HEK293 (cell line): Measurements from ENCODE around the gene ARL3.

Source experiments
- CTCF ChIA-PET: fragments of 350-600 bp; formaldehyde crosslinking; extraction: SDS; loops from one replicate; lab custom pipeline; 2021; ENCODE audit warnings: antibody characterized with exemption; lab: Yijun Ruan, JAX
- POLR2A ChIA-PET: fragments of 300-600 bp; formaldehyde crosslinking; extraction: SDS; loops from one replicate; lab custom pipeline; 2020; ENCODE audit warnings: antibody characterized with exemption, inconsistent platforms; lab: Yijun Ruan, JAX
- H3K27ac ChIP-seq: fragments of 200-500 bp; sonication (Bioruptor generic); 2 replicates; pipeline ENCODE4 v1.5.1; 2014; ENCODE audit warnings: low read depth, low read length, control low read depth, inconsistent platforms; ENCODE audit errors: extremely low read depth
- H3K36me3 ChIP-seq, 2 experiments: fragments of 200-500 bp in 1 of 2; sonication (Bioruptor generic) in 1 of 2; 1 replicate in 1 of 2; 2 replicates in 1 of 2; pipeline ENCODE4 v1.5.1; 2014 to 2017; ENCODE audit warnings: inconsistent platforms in 2 of 2, low read length in 2 of 2; ENCODE audit not compliant: control insufficient read depth in 2 of 2, insufficient read depth in 1 of 2
- H3K4me1 ChIP-seq: fragments of 200-500 bp; sonication (Bioruptor generic); 2 replicates; pipeline ENCODE4 v1.5.1; 2014; ENCODE audit warnings: mild to moderate bottlenecking, low read length, inconsistent platforms; ENCODE audit not compliant: control insufficient read depth, insufficient read depth
- H3K4me3 ChIP-seq: 2 replicates; pipeline ENCODE4 v1.5.1; 2011; ENCODE audit warnings: low read depth, mild to moderate bottlenecking, control low read depth, low read length, moderate library complexity
- H3K9me3 ChIP-seq: fragments of 200-500 bp; sonication (Bioruptor generic); 2 replicates; pipeline ENCODE4 v1.5.1; 2014; ENCODE audit warnings: low read depth, low read length, inconsistent platforms; ENCODE audit not compliant: control insufficient read depth, insufficient read depth
- BCL11B ChIP-seq: fragments of 450-650 bp; formaldehyde crosslinking; IDR thresholded peaks from 2 replicates; pipeline ENCODE4 v1.5.1; 2016; ENCODE audit warnings: low read depth, missing biosample characterization, missing genetic modification characterization
- EGR2 ChIP-seq: fragments of 450-650 bp; formaldehyde crosslinking; IDR thresholded peaks from 2 replicates; pipeline ENCODE4 v1.5.1; 2016; ENCODE audit warnings: low read depth, missing biosample characterization, missing genetic modification characterization
- GLIS1 ChIP-seq: fragments of 450-650 bp; formaldehyde crosslinking; IDR thresholded peaks from 2 replicates; pipeline ENCODE4 v1.5.1; 2016; ENCODE audit warnings: missing biosample characterization, missing genetic modification characterization
- HOXC10 ChIP-seq: sonication (generic); formaldehyde crosslinking; IDR thresholded peaks from 2 replicates; pipeline ENCODE4 v1.8.1; 2023; ENCODE audit warnings: mild to moderate bottlenecking, missing genetic modification reagents
- IKZF3 ChIP-seq: fragments of 450-650 bp; IDR thresholded peaks from 2 replicates; pipeline ENCODE4 v1.5.0; 2018; ENCODE audit warnings: missing biosample characterization, mild to moderate bottlenecking, missing genetic modification characterization, moderate library complexity
- KLF16 ChIP-seq: fragments of 450-650 bp; formaldehyde crosslinking; IDR thresholded peaks from 2 replicates; pipeline ENCODE4 v1.5.1; 2017; ENCODE audit warnings: missing biosample characterization, missing genetic modification characterization
- KLF17 ChIP-seq: fragments of 450-650 bp; formaldehyde crosslinking; IDR thresholded peaks from 2 replicates; pipeline ENCODE4 v1.5.1; 2016; ENCODE audit warnings: missing biosample characterization, missing genetic modification characterization
- KLF9 ChIP-seq: fragments of 450-650 bp; formaldehyde crosslinking; IDR thresholded peaks from 2 replicates; pipeline ENCODE4 v1.5.1; 2016; ENCODE audit warnings: missing biosample characterization, missing genetic modification characterization, low read depth
- PRDM10 ChIP-seq: fragments of 450-650 bp; formaldehyde crosslinking; IDR thresholded peaks from 2 replicates; pipeline ENCODE4 v1.5.1; 2016; ENCODE audit warnings: missing biosample characterization, missing genetic modification characterization
- SCRT1 ChIP-seq: fragments of 450-650 bp; formaldehyde crosslinking; IDR thresholded peaks from 2 replicates; pipeline ENCODE4 v1.5.1; 2016; ENCODE audit warnings: missing biosample characterization, missing genetic modification characterization, borderline replicate concordance
- SCRT2 ChIP-seq: fragments of 450-650 bp; formaldehyde crosslinking; IDR thresholded peaks from 2 replicates; pipeline ENCODE4 v1.5.1; 2016; ENCODE audit warnings: missing biosample characterization, missing genetic modification characterization
- ZBTB8A ChIP-seq: fragments of 450-650 bp; formaldehyde crosslinking; IDR thresholded peaks from 2 replicates; pipeline ENCODE4 v1.5.1; 2016; ENCODE audit warnings: missing biosample characterization, missing genetic modification characterization
- ZIC2 ChIP-seq: fragments of 450-650 bp; formaldehyde crosslinking; IDR thresholded peaks from 2 replicates; pipeline ENCODE4 v1.5.1; 2016; ENCODE audit warnings: missing biosample characterization, missing genetic modification characterization
- ZNF184 ChIP-seq: fragments of 450-650 bp; IDR thresholded peaks from 2 replicates; pipeline ENCODE4 v1.5.1; 2018; ENCODE audit warnings: missing biosample characterization, mild to moderate bottlenecking, missing genetic modification characterization
- ZNF202 ChIP-seq: fragments of 450-650 bp; formaldehyde crosslinking; IDR thresholded peaks from 2 replicates; pipeline ENCODE4 v1.5.1; 2016; ENCODE audit warnings: missing biosample characterization, missing genetic modification characterization, borderline replicate concordance
- ZNF341 ChIP-seq: fragments of 450-650 bp; formaldehyde crosslinking; IDR thresholded peaks from 2 replicates; pipeline ENCODE4; 2016; ENCODE audit warnings: low read depth, missing biosample characterization, missing genetic modification characterization
- ZNF366 ChIP-seq: fragments of 450-650 bp; formaldehyde crosslinking; conservative IDR thresholded peaks from 2 replicates; pipeline ENCODE4 v1.5.1; 2016; ENCODE audit warnings: missing biosample characterization, missing genetic modification characterization
- ZNF596 ChIP-seq: fragments of 450-650 bp; IDR thresholded peaks from 2 replicates; pipeline ENCODE4 v1.5.0; 2018; ENCODE audit warnings: missing biosample characterization, mild to moderate bottlenecking, missing genetic modification characterization, moderate library complexity
- ZNF626 ChIP-seq: fragments of 450-650 bp; sonication (Bioruptor Pico); formaldehyde crosslinking; IDR thresholded peaks from 2 replicates; pipeline ENCODE4 v1.5.1; 2018; ENCODE audit warnings: missing biosample characterization, missing genetic modification characterization, inconsistent platforms
- TF ChIP-seq, protein P1 (sequence below): fragments of 450-650 bp; formaldehyde crosslinking; conservative IDR thresholded peaks from 2 replicates; pipeline ENCODE4 v1.5.1; 2016; ENCODE audit warnings: low read depth, missing biosample characterization, missing genetic modification characterization
- TF ChIP-seq, protein P2 (sequence below): fragments of 450-650 bp; formaldehyde crosslinking; IDR thresholded peaks from 2 replicates; pipeline ENCODE4 v1.5.1; 2017; ENCODE audit warnings: missing biosample characterization, missing genetic modification characterization

Gene ARL3

DNA sequence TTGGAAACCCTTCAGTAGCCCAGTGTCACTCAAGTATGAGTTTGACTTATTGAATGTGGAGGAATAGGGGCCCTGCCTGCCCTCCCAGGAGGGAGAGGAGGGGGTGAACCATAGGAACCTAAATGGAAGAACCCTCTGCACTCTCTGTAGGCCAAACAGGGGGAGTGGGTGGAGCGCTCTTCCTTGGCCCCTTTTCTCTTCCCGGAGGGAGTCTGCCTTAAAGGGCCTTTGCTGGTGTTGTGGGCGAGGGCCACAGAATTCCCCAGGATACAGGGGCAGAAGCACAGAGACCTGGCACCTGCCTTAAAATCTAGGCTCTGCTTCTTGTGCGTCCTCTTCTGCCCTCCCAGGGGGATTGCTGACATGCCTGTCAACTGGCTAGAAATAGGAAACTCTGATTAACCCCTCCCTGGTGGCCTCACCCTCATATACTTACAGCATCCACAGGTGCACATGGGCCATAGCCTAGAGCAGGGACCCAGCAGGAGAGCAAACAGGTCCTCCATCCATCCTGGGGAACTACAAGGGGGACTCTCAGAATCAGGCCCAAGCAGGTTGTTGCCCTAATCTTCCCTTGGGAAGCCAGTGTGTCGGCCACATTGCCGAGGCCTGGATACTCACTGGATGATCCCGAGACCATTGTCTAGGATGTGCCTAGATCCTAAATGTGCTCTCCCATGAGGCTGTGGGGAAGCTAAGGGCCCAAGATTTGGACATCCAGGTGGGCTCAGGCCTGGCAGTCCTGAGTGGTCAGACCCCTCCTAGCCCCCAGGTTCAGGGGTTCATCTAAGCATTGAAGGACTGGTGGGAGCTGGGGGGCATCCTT lies 66.5 kb downstream of the ARL3 start:
- ChIA-PET POLR2A (no interaction called here), CTCF (interaction anchor here (0.6 kb wide), 1 partner anchor 60 kb away, joined by 3 read pairs; no protein-coding TSS in a partner anchor)
- H3K36me3 ChIP-seq, result peaks cover 3 to 34% of the 10 kb centered on the region in 2 experiments; a peak in 2 of 3 replicates
- H3K9me3 ChIP-seq, result no peaks in the 10 kb centered on the region
- H3K27ac ChIP-seq, result peak overlapping the region; percentile 16; the same call in 1 of the 2 replicates
- H3K4me1 ChIP-seq, result peaks cover 15% of the 10 kb centered on the region
- TF ChIP-seq SCRT2 (tag by site-specific recombination) (peak; percentile 83), IKZF3 (tag by site-specific recombination) (peak; percentile 51; the same call in 1 of the 2 replicates), ZNF341 (peak; percentile 86), GLIS1 (tag by site-specific recombination) (peak; percentile 93), ZNF202 (tag by site-specific recombination) (no peak), KLF17 (tag by site-specific recombination) (0 out of 2 replicates have a peak, but pooled peaks have one; percentile 4), HOXC10 (CRISPR knock-in tag) (no peak), KLF16 (no peak), PRDM10 (tag by site-specific recombination) (0 out of 2 replicates have a peak, but pooled peaks have one; percentile 24), ZNF596 (tag by site-specific recombination) (0 out of 2 replicates have a peak, but pooled peaks have one; percentile 6)
- H3K4me3 ChIP-seq, result no peak overlapping the region

- peak overlapping the region; percentile 86 for H3K27ac ChIP-seq
- ChIA-PET CTCF (interaction anchor here (0.6 to 1.5 kb wide), 5 partner anchors 12 to 865 kb away, joined by 3 to 7 read pairs (median 4); no protein-coding TSS in a partner anchor), POLR2A (interaction anchor here (1.2 to 3.5 kb wide), 4 partner anchors 12 to 67 kb away, joined by 5 to 18 read pairs (median 8); partner anchors contain the start of genes ARL3 and SFXN2)
- H3K36me3 ChIP-seq, result peaks cover 0 to 28% of the 10 kb centered on the region in 2 experiments; a peak in 1 of 3 replicates
- H3K9me3 ChIP-seq, result no peaks in the 10 kb centered on the region
- H3K4me1 ChIP-seq, result peaks cover 15% of the 10 kb centered on the region
- peak overlapping the region; percentile 69 for H3K4me3 ChIP-seq
- 0 out of 2 replicates have a peak, but pooled peaks have one; percentile 27 for TF ChIP-seq BCL11B (tag by site-specific recombination)
- peak; percentile 62; the same call in 1 of the 2 replicates for TF ChIP-seq ZIC2
- TF ChIP-seq SCRT1, result no peak
- peak; percentile 87 for TF ChIP-seq EGR2
- TF ChIP-seq, protein P1, sequence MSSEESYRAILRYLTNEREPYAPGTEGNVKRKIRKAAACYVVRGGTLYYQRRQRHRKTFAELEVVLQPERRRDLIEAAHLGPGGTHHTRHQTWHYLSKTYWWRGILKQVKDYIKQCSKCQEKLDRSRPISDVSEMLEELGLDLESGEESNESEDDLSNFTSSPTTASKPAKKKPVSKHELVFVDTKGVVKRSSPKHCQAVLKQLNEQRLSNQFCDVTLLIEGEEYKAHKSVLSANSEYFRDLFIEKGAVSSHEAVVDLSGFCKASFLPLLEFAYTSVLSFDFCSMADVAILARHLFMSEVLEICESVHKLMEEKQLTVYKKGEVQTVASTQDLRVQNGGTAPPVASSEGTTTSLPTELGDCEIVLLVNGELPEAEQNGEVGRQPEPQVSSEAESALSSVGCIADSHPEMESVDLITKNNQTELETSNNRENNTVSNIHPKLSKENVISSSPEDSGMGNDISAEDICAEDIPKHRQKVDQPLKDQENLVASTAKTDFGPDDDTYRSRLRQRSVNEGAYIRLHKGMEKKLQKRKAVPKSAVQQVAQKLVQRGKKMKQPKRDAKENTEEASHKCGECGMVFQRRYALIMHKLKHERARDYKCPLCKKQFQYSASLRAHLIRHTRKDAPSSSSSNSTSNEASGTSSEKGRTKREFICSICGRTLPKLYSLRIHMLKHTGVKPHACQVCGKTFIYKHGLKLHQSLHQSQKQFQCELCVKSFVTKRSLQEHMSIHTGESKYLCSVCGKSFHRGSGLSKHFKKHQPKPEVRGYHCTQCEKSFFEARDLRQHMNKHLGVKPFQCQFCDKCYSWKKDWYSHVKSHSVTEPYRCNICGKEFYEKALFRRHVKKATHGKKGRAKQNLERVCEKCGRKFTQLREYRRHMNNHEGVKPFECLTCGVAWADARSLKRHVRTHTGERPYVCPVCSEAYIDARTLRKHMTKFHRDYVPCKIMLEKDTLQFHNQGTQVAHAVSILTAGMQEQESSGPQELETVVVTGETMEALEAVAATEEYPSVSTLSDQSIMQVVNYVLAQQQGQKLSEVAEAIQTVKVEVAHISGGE (tag by site-specific recombination), result 0 out of 2 replicates have a peak, but pooled peaks have one; percentile 14
- peak; percentile 29; the same call in 1 of the 2 replicates for TF ChIP-seq KLF9 (tag by site-specific recombination)
- no peak for TF ChIP-seq ZNF626 (tag by site-specific recombination)
- TF ChIP-seq, protein P2, sequence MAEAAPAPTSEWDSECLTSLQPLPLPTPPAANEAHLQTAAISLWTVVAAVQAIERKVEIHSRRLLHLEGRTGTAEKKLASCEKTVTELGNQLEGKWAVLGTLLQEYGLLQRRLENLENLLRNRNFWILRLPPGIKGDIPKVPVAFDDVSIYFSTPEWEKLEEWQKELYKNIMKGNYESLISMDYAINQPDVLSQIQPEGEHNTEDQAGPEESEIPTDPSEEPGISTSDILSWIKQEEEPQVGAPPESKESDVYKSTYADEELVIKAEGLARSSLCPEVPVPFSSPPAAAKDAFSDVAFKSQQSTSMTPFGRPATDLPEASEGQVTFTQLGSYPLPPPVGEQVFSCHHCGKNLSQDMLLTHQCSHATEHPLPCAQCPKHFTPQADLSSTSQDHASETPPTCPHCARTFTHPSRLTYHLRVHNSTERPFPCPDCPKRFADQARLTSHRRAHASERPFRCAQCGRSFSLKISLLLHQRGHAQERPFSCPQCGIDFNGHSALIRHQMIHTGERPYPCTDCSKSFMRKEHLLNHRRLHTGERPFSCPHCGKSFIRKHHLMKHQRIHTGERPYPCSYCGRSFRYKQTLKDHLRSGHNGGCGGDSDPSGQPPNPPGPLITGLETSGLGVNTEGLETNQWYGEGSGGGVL (tag by site-specific recombination), result peak; percentile 30; the same call in 1 of the 2 replicates
- TF ChIP-seq ZNF366 (tag by site-specific recombination), result 0 out of 2 replicates have a peak, but pooled peaks have one; percentile 38
- peak; percentile 32; the same call in 1 of the 2 replicates for TF ChIP-seq ZBTB8A (tag by site-specific recombination)
- TF ChIP-seq ZNF184 (tag by site-specific recombination), result no peak
Measured at GRCh38 chr10:102646610-102647442, 67.4 kb downstream of the ARL3 start.
